Tibial nerve (tissue), 4 donors: ENCODE measurements around the gene ZNF79.

Source experiments
- CTCF ChIP-seq, 5 experiments: fragments of 200-600 bp in 3 of 5; fragments of 450-650 bp in 2 of 5; sonication (generic) in 3 of 5; IDR thresholded peaks; one replicate each; pipeline ENCODE4 v1.5.1; 2016 to 2019; ENCODE audit warnings: antibody characterized with exemption in 5 of 5, mild to moderate bottlenecking in 3 of 5, moderate library complexity in 2 of 5
- EP300 ChIP-seq, 2 donors: sonication (generic); formaldehyde crosslinking; IDR thresholded peaks; one replicate each; pipeline ENCODE4 v1.6.1; 2017; ENCODE audit warnings: antibody characterized with exemption in 2 of 2, mild to moderate bottlenecking in 1 of 2
- POLR2A ChIP-seq, 2 donors: fragments of 450-650 bp; IDR thresholded peaks; one replicate each; pipeline ENCODE4 v1.6.1; 2017; ENCODE audit warnings: antibody characterized with exemption in 2 of 2, mild to moderate bottlenecking in 2 of 2, moderate library complexity in 2 of 2

- TF ChIP-seq CTCF (IDR thresholded peaks at IDR 0.05) = no peak
- TF ChIP-seq POLR2A (IDR thresholded peaks at IDR 0.05) = no peak
- no peak for TF ChIP-seq EP300 (IDR thresholded peaks at IDR 0.05)
Measured at GRCh38 chr9:127424676-127424999, 456 bp downstream of the ZNF79 start.
